Testis (tissue), 2 donors: ENCODE results near the gene ULK4.

ENCODE experiments used
- CTCF ChIP-seq, 3 experiments: fragments of 450-650 bp in 2 of 3; fragments of 200-600 bp in 1 of 3; sonication (generic) in 1 of 3; IDR thresholded peaks; one replicate each; pipeline ENCODE4 v1.5.1; 2016 to 2019; ENCODE audit warnings: antibody characterized with exemption in 3 of 3, mild to moderate bottlenecking in 2 of 3, moderate library complexity in 1 of 3
- POLR2A ChIP-seq: fragments of 450-650 bp; IDR thresholded peaks from one replicate; pipeline ENCODE4 v1.6.1; 2017; ENCODE audit warnings: antibody characterized with exemption, mild to moderate bottlenecking, moderate library complexity

GRCh38 chr3:41940393-41940792, 21.5 kb downstream of the ULK4 start:
- TF ChIP-seq CTCF (IDR thresholded peaks at IDR 0.05), result no peak
- TF ChIP-seq POLR2A, result no peak
